GM21381 (cell line): ENCODE data around the gene SLC1A1.
"Not testable (repeated sequence)": the region's sequence is repeated elsewhere in the genome, so short reads cannot be mapped to it uniquely, and the experiment has no call there.

Experiments
- ATAC-seq: cut with Tn5 transposase; IDR thresholded peaks from one replicate; pipeline ENCODE4 v1.9.1; 2021; ENCODE audit warnings: mild to moderate bottlenecking, moderate library complexity; ENCODE audit not compliant: unreplicated experiment

The SLC1A1 gene

GRCh38 chr9:4540425-4540824, 50.2 kb downstream of the SLC1A1 start:
- no peak for ATAC-seq

- ATAC-seq: no peak
Observed at GRCh38 chr9:4541281-4541680, 51.0 kb downstream of the SLC1A1 start.

- no peak for ATAC-seq
Observed at GRCh38 chr9:4541856-4542255, 51.6 kb downstream of the SLC1A1 start.

GRCh38 chr9:4544714-4545113, 54.4 kb downstream of the SLC1A1 start:
- ATAC-seq: not testable (repeated sequence)

- ATAC-seq: no peak
Observed at GRCh38 chr9:4547016-4547415, 56.7 kb downstream of the SLC1A1 start.

- no peak for ATAC-seq
Observed at GRCh38 chr9:4548811-4549725, 58.8 kb downstream of the SLC1A1 start.

GRCh38 chr9:4549751-4550295, 59.6 kb downstream of the SLC1A1 start:
- no peak for ATAC-seq

GRCh38 chr9:4550777-4551484, 60.7 kb downstream of the SLC1A1 start:
- no peak for ATAC-seq

- no peak for ATAC-seq
Observed at GRCh38 chr9:4553951-4554381, 63.7 kb downstream of the SLC1A1 start.

GRCh38 chr9:4555236-4555635, 65.0 kb downstream of the SLC1A1 start:
- no peak for ATAC-seq

GRCh38 chr9:4558371-4558998, 68.2 kb downstream of the SLC1A1 start:
- no peak for ATAC-seq

GRCh38 chr9:4559261-4560182, 69.3 kb downstream of the SLC1A1 start:
- ATAC-seq: peak; percentile 87

- ATAC-seq: no peak
Observed at GRCh38 chr9:4563105-4563504, 72.8 kb downstream of the SLC1A1 start.

GRCh38 chr9:4566806-4567205, 76.5 kb downstream of the SLC1A1 start:
- no peak for ATAC-seq

GRCh38 chr9:4567601-4568000, 77.3 kb downstream of the SLC1A1 start:
- no peak for ATAC-seq

GRCh38 chr9:4569101-4569500, 78.8 kb downstream of the SLC1A1 start:
- no peak for ATAC-seq

- no peak for ATAC-seq
Observed at GRCh38 chr9:4572184-4572826, 82.0 kb downstream of the SLC1A1 start.

GRCh38 chr9:4573176-4573575, 82.9 kb downstream of the SLC1A1 start:
- no peak for ATAC-seq

GRCh38 chr9:4573634-4574389, 83.5 kb downstream of the SLC1A1 start:
- no peak for ATAC-seq
